Endothelial cell of umbilical vein (primary cell): ENCODE data around the gene SSC4D.
"Not testable (repeated sequence)": the region's sequence is repeated elsewhere in the genome, so short reads cannot be mapped to it uniquely, and the experiment has no call there.

Source experiments
- CTCF ChIP-seq, 2 donors: IDR thresholded peaks; 1 replicate in 1 of 2; 2 replicates in 1 of 2; pipeline ENCODE4 v1.5.1; 2011; ENCODE audit warnings: low read length in 2 of 2, mild to moderate bottlenecking in 2 of 2, moderate library complexity in 2 of 2, control low read depth in 1 of 2, inconsistent platforms in 1 of 2, low read depth in 1 of 2; ENCODE audit not compliant: insufficient read depth in 1 of 2; ENCODE audit errors: extremely low read depth in 1 of 2
- EZH2 ChIP-seq: IDR thresholded peaks from 2 replicates; pipeline ENCODE4 v1.6.1; 2012; ENCODE audit warnings: borderline replicate concordance, low read depth, mild to moderate bottlenecking, moderate library complexity, low read length, inconsistent platforms; ENCODE audit not compliant: severe bottlenecking
- FOS ChIP-seq: IDR thresholded peaks from 2 replicates; pipeline ENCODE4 v1.6.1; 2011; ENCODE audit warnings: mild to moderate bottlenecking, low read length, moderate library complexity, borderline replicate concordance; ENCODE audit not compliant: insufficient read depth
- MAX ChIP-seq: IDR thresholded peaks from 2 replicates; pipeline ENCODE4 v1.6.1; 2011; ENCODE audit not compliant: insufficient read depth, insufficient read length
- POLR2A ChIP-seq: IDR thresholded peaks from 2 replicates; pipeline ENCODE4 v1.6.1; 2012; ENCODE audit warnings: low read depth, mild to moderate bottlenecking, control low read depth, low read length
- POLR2AphosphoS5 ChIP-seq: IDR thresholded peaks from 2 replicates; pipeline ENCODE4 v1.6.1; 2012; ENCODE audit warnings: low read depth, mild to moderate bottlenecking, control low read depth, low read length, moderate library complexity; ENCODE audit not compliant: insufficient read depth

- TF ChIP-seq CTCF (IDR thresholded peaks at IDR 0.05; ENCODE audit: extremely low read depth in 1 of 2, insufficient read depth in 1 of 2, low read depth in 1 of 2, low read length in 2 of 2); MAX; POLR2A; EZH2; POLR2AphosphoS5; FOS: not testable (repeated sequence)
Measured at GRCh38 chr7:76403097-76403496, 6.4 kb downstream of the SSC4D start.
